ENCODE measurements around the gene IL12RB1.

IL12RB1 gene

GRCh38 chr19:18117364-18117691, 30.6 kb upstream of the IL12RB1 start:
- peaks cover 8% of the 10 kb centered on the region for H3K27me3 Mint-ChIP-seq (ENCODE audit: low read depth, poor library complexity)
- H3K36me3 Mint-ChIP-seq (ENCODE audit: low read depth): no peaks in the 10 kb centered on the region
- H3K27ac Mint-ChIP-seq: no peak overlapping the region
- peak overlapping the region; percentile 84 for H3K4me3 Mint-ChIP-seq
- no peak for TF ChIP-seq CTCF (IDR thresholded peaks at IDR 0.05)
- DNase-seq: no peak
- no peaks in the 10 kb centered on the region for H3K9me3 Mint-ChIP-seq
- H3K4me1 Mint-ChIP-seq: peaks cover 28% of the 10 kb centered on the region

- H3K4me3 Mint-ChIP-seq: no peak overlapping the region
- H3K4me1 Mint-ChIP-seq: peaks cover 23% of the 10 kb centered on the region
- no peaks in the 10 kb centered on the region for H3K36me3 Mint-ChIP-seq (ENCODE audit: low read depth)
Measured at GRCh38 chr19:18114483-18114882, 27.7 kb upstream of the IL12RB1 start.

GRCh38 chr19:18113827-18114226, 27.1 kb upstream of the IL12RB1 start:
- DNase-seq: no peak
- H3K4me3 Mint-ChIP-seq: no peak overlapping the region
- H3K4me1 Mint-ChIP-seq: peaks cover 24% of the 10 kb centered on the region
- H3K27ac Mint-ChIP-seq: no peak overlapping the region
- H3K27me3 Mint-ChIP-seq (ENCODE audit: low read depth, poor library complexity): peaks cover 35% of the 10 kb centered on the region
- no peak for TF ChIP-seq CTCF (IDR thresholded peaks at IDR 0.05)
- H3K9me3 Mint-ChIP-seq: no peaks in the 10 kb centered on the region
- H3K36me3 Mint-ChIP-seq (ENCODE audit: low read depth): no peaks in the 10 kb centered on the region

More at GRCh38 chr19:18114483-18114882, 27.7 kb upstream of the IL12RB1 start:
- TF ChIP-seq CTCF (IDR thresholded peaks at IDR 0.05): no peak
- no peak overlapping the region for H3K27ac Mint-ChIP-seq
- H3K9me3 Mint-ChIP-seq: no peaks in the 10 kb centered on the region
- no peak for DNase-seq
- peaks cover 31% of the 10 kb centered on the region for H3K27me3 Mint-ChIP-seq (ENCODE audit: low read depth, poor library complexity)

- Mint-ChIP-seq H3K4me1 (peaks cover 20% of the 10 kb centered on the region), H3K27me3 (ENCODE audit: low read depth, poor library complexity) (peaks cover 43% of the 10 kb centered on the region), H3K27ac (no peak overlapping the region), H3K36me3 (ENCODE audit: low read depth) (no peaks in the 10 kb centered on the region), H3K4me3 (no peak overlapping the region), H3K9me3 (no peaks in the 10 kb centered on the region)
- peak; percentile 89 for TF ChIP-seq CTCF (IDR thresholded peaks at IDR 0.05)
- DNase-seq: peak; percentile 93
Measured at GRCh38 chr19:18112989-18113478, 26.3 kb upstream of the IL12RB1 start.

- Mint-ChIP-seq H3K9me3 (no peaks in the 10 kb centered on the region), H3K27ac (no peak overlapping the region), H3K36me3 (ENCODE audit: low read depth) (no peaks in the 10 kb centered on the region), H3K4me3 (peak overlapping the region; percentile 69), H3K4me1 (peaks cover 17% of the 10 kb centered on the region), H3K27me3 (ENCODE audit: low read depth, poor library complexity) (peaks cover 55% of the 10 kb centered on the region)
- no peak for DNase-seq
- no peak for TF ChIP-seq CTCF (IDR thresholded peaks at IDR 0.05)
Measured at GRCh38 chr19:18110609-18111232, 24.0 kb upstream of the IL12RB1 start.
